ENCODE data around the gene OR1C1. TPM values are rescaled to one million over a fixed set of nuclear protein-coding genes. Genes with fewer than 3 reads are reported as not detected.
"Not testable (repeated sequence)": the region's sequence is repeated elsewhere in the genome, so short reads cannot be mapped to it uniquely, and the experiment has no call there.

The OR1C1 gene
- not detected in 2 replicates for total RNA-seq

- DNase-seq, result no peak
Measured at GRCh38 chr1:247760456-247760855, at the start of gene OR1C1. Gene OR1C1 (minus strand): TSS chr1:247760556. CDS start chr1:247758406, 2,150 bp downstream.

GRCh38 chr1:247797518-247797917, 37.2 kb upstream of the OR1C1 start:
- DNase-seq, result no peak

- no peak for DNase-seq
Measured at GRCh38 chr1:247769603-247770002, 9.2 kb upstream of the OR1C1 start.

- DNase-seq, result not testable (repeated sequence)
Measured at GRCh38 chr1:247754311-247754710, 6.0 kb downstream of the OR1C1 start.

GRCh38 chr1:247749870-247750269, 10.5 kb downstream of the OR1C1 start:
- no peak for DNase-seq

GRCh38 chr1:247748041-247748440, 12.3 kb downstream of the OR1C1 start, which contains the start of gene OR14A2:
Gene OR14A2 (minus strand): TSS chr1:247748141.
- DNase-seq, result no peak

GRCh38 chr1:247747616-247748015, 12.7 kb downstream of the OR1C1 start:
- DNase-seq, result no peak

- no peak for DNase-seq
Measured at GRCh38 chr1:247746391-247746935, 13.9 kb downstream of the OR1C1 start.

GRCh38 chr1:247742215-247742760, 18.1 kb downstream of the OR1C1 start:
- DNase-seq, result not testable (repeated sequence)

- DNase-seq, result no peak
Measured at GRCh38 chr1:247741756-247742155, 18.6 kb downstream of the OR1C1 start.

GRCh38 chr1:247740721-247741120, 19.6 kb downstream of the OR1C1 start:
- no peak for DNase-seq

GRCh38 chr1:247738315-247738714, 22.0 kb downstream of the OR1C1 start, which contains the start of gene OR14K1:
Gene OR14K1 (plus strand): TSS chr1:247738615. CDS start chr1:247738615, 0 bp downstream.
- DNase-seq, result no peak

- DNase-seq, result no peak
Measured at GRCh38 chr1:247721222-247721621, 39.1 kb downstream of the OR1C1 start.

GRCh38 chr1:247716546-247716945, 43.8 kb downstream of the OR1C1 start, which contains the start of gene OR6F1:
Gene OR6F1 (minus strand): TSS chr1:247716646. CDS start chr1:247712755, 3,891 bp downstream.
- no peak for DNase-seq

- no peak for DNase-seq
Measured at GRCh38 chr1:247713753-247714152, 46.6 kb downstream of the OR1C1 start.

GRCh38 chr1:247710681-247711080, 49.7 kb downstream of the OR1C1 start:
- DNase-seq, result not testable (repeated sequence)

Other genes starting within 250 kb of the OR1C1 start
- gene OR2C3, start 224.1 kb downstream of the OR1C1 start, total RNA-seq, result under 0.01 TPM in 1 of 2 replicates, not detected in the other
- not detected in 2 replicates for gene GCSAML, start 211.4 kb downstream of the OR1C1 start, total RNA-seq
- not detected in 2 replicates for gene OR2G2, start 172.2 kb downstream of the OR1C1 start, total RNA-seq
- gene OR2G3, start 155.0 kb downstream of the OR1C1 start, total RNA-seq, result not detected in 2 replicates
- not detected in 2 replicates for gene OR13G1, start 80.8 kb downstream of the OR1C1 start, total RNA-seq
- gene OR6F1, start 43.9 kb downstream of the OR1C1 start, total RNA-seq, result not detected in 2 replicates
- not detected in 2 replicates for gene OR14K1, start 21.9 kb downstream of the OR1C1 start, total RNA-seq
- gene OR14A2, start 12.4 kb downstream of the OR1C1 start, total RNA-seq, result not detected in 2 replicates
- gene OR14A16, start 63.6 kb upstream of the OR1C1 start, total RNA-seq, result not detected in 2 replicates
- gene OR11L1, start 81.3 kb upstream of the OR1C1 start, total RNA-seq, result not detected in 2 replicates
- gene TRIM58, start 96.6 kb upstream of the OR1C1 start, total RNA-seq, result 0.17 and 0.37 TPM in 2 replicates
- gene OR2W3, start 135.0 kb upstream of the OR1C1 start, total RNA-seq, result not detected in 2 replicates
- not detected in 2 replicates for gene OR2T8, start 159.7 kb upstream of the OR1C1 start, total RNA-seq
- not detected in 2 replicates for gene OR2AJ1, start 164.3 kb upstream of the OR1C1 start, total RNA-seq
- 0.17 TPM in 1 of 2 replicates, not detected in the other for gene OR2L8, start 188.3 kb upstream of the OR1C1 start, total RNA-seq
- not detected in 2 replicates for gene OR2AK2, start 204.7 kb upstream of the OR1C1 start, total RNA-seq